Thyroid gland (tissue), 4 donors: Measurements from ENCODE around the gene GLT8D2.
"Not testable (repeated sequence)": the region's sequence is repeated elsewhere in the genome, so short reads cannot be mapped to it uniquely, and the experiment has no call there.

Experiments used
- POLR2A ChIP-seq, 2 donors: fragments of 450-650 bp; IDR thresholded peaks; one replicate each; pipeline ENCODE4 v1.6.1; 2017; ENCODE audit warnings: antibody characterized with exemption in 2 of 2, mild to moderate bottlenecking in 2 of 2, moderate library complexity in 1 of 2
- TF ChIP-seq, protein P1 (sequence below), 6 experiments: fragments of 200-600 bp in 3 of 6; fragments of 450-650 bp in 3 of 6; sonication (generic) in 3 of 6; IDR thresholded peaks; one replicate each; pipeline ENCODE4 v1.5.1; 2016 to 2019; ENCODE audit warnings: antibody characterized with exemption in 6 of 6, mild to moderate bottlenecking in 2 of 6, inconsistent platforms in 1 of 6, moderate library complexity in 1 of 6

GRCh38 chr12:104039769-104040168 is 10.2 kb downstream of the GLT8D2 start:
- TF ChIP-seq POLR2A (IDR thresholded peaks at IDR 0.05) = not testable (repeated sequence)
- TF ChIP-seq, protein P1, sequence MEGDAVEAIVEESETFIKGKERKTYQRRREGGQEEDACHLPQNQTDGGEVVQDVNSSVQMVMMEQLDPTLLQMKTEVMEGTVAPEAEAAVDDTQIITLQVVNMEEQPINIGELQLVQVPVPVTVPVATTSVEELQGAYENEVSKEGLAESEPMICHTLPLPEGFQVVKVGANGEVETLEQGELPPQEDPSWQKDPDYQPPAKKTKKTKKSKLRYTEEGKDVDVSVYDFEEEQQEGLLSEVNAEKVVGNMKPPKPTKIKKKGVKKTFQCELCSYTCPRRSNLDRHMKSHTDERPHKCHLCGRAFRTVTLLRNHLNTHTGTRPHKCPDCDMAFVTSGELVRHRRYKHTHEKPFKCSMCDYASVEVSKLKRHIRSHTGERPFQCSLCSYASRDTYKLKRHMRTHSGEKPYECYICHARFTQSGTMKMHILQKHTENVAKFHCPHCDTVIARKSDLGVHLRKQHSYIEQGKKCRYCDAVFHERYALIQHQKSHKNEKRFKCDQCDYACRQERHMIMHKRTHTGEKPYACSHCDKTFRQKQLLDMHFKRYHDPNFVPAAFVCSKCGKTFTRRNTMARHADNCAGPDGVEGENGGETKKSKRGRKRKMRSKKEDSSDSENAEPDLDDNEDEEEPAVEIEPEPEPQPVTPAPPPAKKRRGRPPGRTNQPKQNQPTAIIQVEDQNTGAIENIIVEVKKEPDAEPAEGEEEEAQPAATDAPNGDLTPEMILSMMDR (IDR thresholded peaks at IDR 0.05) = not testable (repeated sequence)
